Measurements from ENCODE around the gene PHYHD1. TPM values are rescaled to one million over a fixed set of nuclear protein-coding genes. Genes with fewer than 3 reads are reported as not detected.

PHYHD1 gene
- total RNA-seq (10 to 100 TPM; 25.5 to 66.5 TPM), polyA plus RNA-seq (10 to 100 TPM; 21.4 to 86.3 TPM)
- long read RNA-seq, donor 1, partial matches to known transcripts: 11 of 11 reads
- long read RNA-seq, donor 1, other reads (novel, unspliced or antisense): 0 of 11 reads
- long read RNA-seq, donor 2: 0 reads
- long read RNA-seq, donor 3, partial matches to known transcripts: 0 of 1 reads
- long read RNA-seq, donor 3, other reads (novel, unspliced or antisense): 0 of 1 reads
- long read RNA-seq, donor 4: 0 reads
- long read RNA-seq, donor 5, partial matches to known transcripts: 0 of 3 reads
- long read RNA-seq, donor 5, other reads (novel, unspliced or antisense): 0 of 3 reads

- DNase-seq (peak; percentile 40 to 61 (median 51)), ATAC-seq (ENCODE audit: insufficient read depth, low FRiP score) (peak; percentile 11)
- Histone ChIP-seq H3K4me1 (ENCODE audit: control insufficient read depth in 5 of 5, insufficient read depth in 5 of 5, low read length in 5 of 5) (peaks cover 3 to 41% (median 12%) of the 10 kb centered on the region in 5 donors), H3K27ac (ENCODE audit: low read depth in 1 of 2, low read length in 1 of 2) (peak within 1 kb of the TSS; percentile 87 to 92), H3K4me3 (peak within 1 kb of the TSS; percentile 2), H3K27me3 (ENCODE audit: control insufficient read depth in 3 of 3, insufficient read depth in 3 of 3, low read length in 2 of 3) (no peaks in the 10 kb centered on the region), H3K9ac (ENCODE audit: insufficient read depth in 1 of 2, low read length in 2 of 2) (peak within 1 kb of the TSS; percentile 85 to 87), H3K36me3 (ENCODE audit: control insufficient read depth in 4 of 4, insufficient read depth in 4 of 4, low read length in 4 of 4) (peaks cover 0 to 18% (median 8%) of the 10 kb centered on the region in 4 donors), H3K9me3 (ENCODE audit: control insufficient read depth in 4 of 4, insufficient read depth in 3 of 4, low read length in 3 of 4) (no peaks in the 10 kb centered on the region)
- 49 to 60% methylated on average over 13 of the region's 13 CpGs for WGBS, 2 donors
- no peak for TF ChIP-seq CTCF (IDR thresholded peaks at IDR 0.05; ENCODE audit: control extremely low read depth, extremely low read depth)
These were observed at the start of gene PHYHD1 for GRCh38 chr9:128920381-128921058. Gene PHYHD1, plus strand, starts transcription at chr9:128920982. Its CDS starts 1,342 bp downstream, at chr9:128922324.

GRCh38 chr9:128877852-128878251 lies 42.9 kb upstream of the PHYHD1 start:
- no peak for DNase-seq
- Histone ChIP-seq H3K36me3 (ENCODE audit: control insufficient read depth in 4 of 4, insufficient read depth in 4 of 4, low read length in 4 of 4) (no peaks in the 10 kb centered on the region), H3K4me3 (no peak overlapping the region), H3K4me1 (ENCODE audit: control insufficient read depth in 5 of 5, insufficient read depth in 5 of 5, low read length in 5 of 5) (peaks cover 0 to 6% (median 2%) of the 10 kb centered on the region in 5 donors), H3K27ac (ENCODE audit: low read depth in 1 of 2, low read length in 1 of 2) (no peak overlapping the region), H3K9me3 (ENCODE audit: control insufficient read depth in 4 of 4, insufficient read depth in 3 of 4, low read length in 3 of 4) (peaks cover 0 to 1% (median 0%) of the 10 kb centered on the region in 4 donors), H3K9ac (ENCODE audit: insufficient read depth in 1 of 2, low read length in 2 of 2) (no peak overlapping the region), H3K27me3 (ENCODE audit: control insufficient read depth in 3 of 3, insufficient read depth in 3 of 3, low read length in 2 of 3) (no peaks in the 10 kb centered on the region)
- 57 to 69% methylated on average over 5 of the region's 5 CpGs for WGBS, 2 donors
- no peak for ATAC-seq (ENCODE audit: insufficient read depth, low FRiP score)
- TF ChIP-seq CTCF (IDR thresholded peaks at IDR 0.05; ENCODE audit: control extremely low read depth, extremely low read depth): no peak

GRCh38 chr9:128881884-128882676 lies 38.7 kb upstream of the PHYHD1 start, which contains the start of the genes KYAT1 and LRRC8A:
Gene KYAT1, minus strand, starts transcription at chr9:128881950. Its CDS starts 36,545 bp downstream, at chr9:128845405.
Gene LRRC8A, plus strand, starts transcription at chr9:128882133. Its CDS starts 25,032 bp downstream, at chr9:128907165.
- Histone ChIP-seq H3K4me3 (peak within 1 kb of the TSS; percentile 62), H3K4me1 (ENCODE audit: control insufficient read depth in 5 of 5, insufficient read depth in 5 of 5, low read length in 5 of 5) (peaks cover 6 to 18% (median 16%) of the 10 kb centered on the region in 5 donors), H3K36me3 (ENCODE audit: control insufficient read depth in 4 of 4, insufficient read depth in 4 of 4, low read length in 4 of 4) (peaks cover 5 to 15% (median 10%) of the 10 kb centered on the region in 4 donors), H3K27me3 (ENCODE audit: control insufficient read depth in 3 of 3, insufficient read depth in 3 of 3, low read length in 2 of 3) (no peaks in the 10 kb centered on the region), H3K9ac (ENCODE audit: insufficient read depth in 1 of 2, low read length in 2 of 2) (peak within 1 kb of the TSS; percentile 72 to 92), H3K27ac (ENCODE audit: low read depth in 1 of 2, low read length in 1 of 2) (peak within 1 kb of the TSS; percentile 88 to 99), H3K9me3 (ENCODE audit: control insufficient read depth in 4 of 4, insufficient read depth in 3 of 4, low read length in 3 of 4) (peaks cover 0 to 1% (median 0%) of the 10 kb centered on the region in 4 donors)
- 0 to 1% methylated on average over 56 to 70 of the region's 70 CpGs for WGBS, 2 donors
- peak; percentile 26 for TF ChIP-seq CTCF (IDR thresholded peaks at IDR 0.05; ENCODE audit: control extremely low read depth, extremely low read depth)
- DNase-seq: peak; percentile 97 to 98 (median 98)
- peak; percentile 91 for ATAC-seq (ENCODE audit: insufficient read depth, low FRiP score)
